Right atrium auricular region (tissue), 2 donors: Measurements from ENCODE around the gene KCNQ1. TPM values are rescaled to one million over a fixed set of nuclear protein-coding genes. Genes with fewer than 3 reads are reported as not detected.

Experiments
- DNase-seq: peaks from one replicate; pipeline ENCODE4 v3.0.0-alpha.2; 2019; ENCODE audit warnings: low spot score
- H3K27ac ChIP-seq, 2 donors: fragments of 200-600 bp; sonication (generic); 1 replicate in 1 of 2; 2 replicates in 1 of 2; pipeline ENCODE4 v1.5.1; 2016 to 2019
- H3K27me3 ChIP-seq, 2 donors: fragments of 200-600 bp; sonication (generic); one replicate each; pipeline versions ENCODE4 v1.5.1 to v1.6.0; 2017 to 2019
- H3K36me3 ChIP-seq: fragments of 200-600 bp; sonication (generic); one replicate; pipeline ENCODE4 v1.5.1; 2016
- H3K4me1 ChIP-seq, 2 donors: fragments of 200-600 bp; sonication (generic); one replicate each; pipeline versions ENCODE4 v1.5.1 to v1.6.0; 2017 to 2019
- H3K4me3 ChIP-seq, 2 donors: fragments of 200-600 bp; sonication (generic); 1 replicate in 1 of 2; 2 replicates in 1 of 2; pipeline ENCODE4 v1.5.1; 2017 to 2019; ENCODE audit warnings: mild to moderate bottlenecking in 1 of 2, moderate library complexity in 1 of 2
- H3K9me3 ChIP-seq, 2 donors: fragments of 200-600 bp; sonication (generic); one replicate each; pipeline ENCODE4 v1.5.1; 2019
- CTCF ChIP-seq, 2 donors: fragments of 200-600 bp; sonication (generic); IDR thresholded peaks; one replicate each; pipeline ENCODE4 v1.5.1; 2019; ENCODE audit warnings: antibody characterized with exemption in 2 of 2
- total RNA-seq, 2 donors: library from RNA; depleted of rRNA; stranded (reverse); fragments of >200 nt; gene quantifications; one replicate each; pipeline ENCODE4 v1.1.0, GENCODE V29; 2016

The KCNQ1 gene
- total RNA-seq, 2 donors from 2014 or later = 12.7 to 25.1 TPM

GRCh38 chr11:2521733-2522630 lies 77.2 kb downstream of the KCNQ1 start:
- Histone ChIP-seq H3K27me3 (no peaks in the 10 kb centered on the region), H3K27ac (no peak overlapping the region), H3K4me1 (peaks cover 0 to 28% of the 10 kb centered on the region in 2 donors), H3K4me3 (no peak overlapping the region), H3K36me3 (no peaks in the 10 kb centered on the region), H3K9me3 (no peaks in the 10 kb centered on the region)
- TF ChIP-seq CTCF (IDR thresholded peaks at IDR 0.05) = no peak
- no peak for DNase-seq

GRCh38 chr11:2522631-2523255 lies 77.9 kb downstream of the KCNQ1 start:
- no peak overlapping the region for H3K4me3 ChIP-seq
- peaks cover 0 to 31% of the 10 kb centered on the region in 2 donors for H3K4me1 ChIP-seq
- no peaks in the 10 kb centered on the region for H3K9me3 ChIP-seq
- H3K27ac ChIP-seq = no peak overlapping the region
- no peaks in the 10 kb centered on the region for H3K27me3 ChIP-seq
- H3K36me3 ChIP-seq = no peaks in the 10 kb centered on the region
- no peak for TF ChIP-seq CTCF (IDR thresholded peaks at IDR 0.05)
- peak; percentile 36 for DNase-seq

GRCh38 chr11:2523821-2524391 lies 79.1 kb downstream of the KCNQ1 start:
- peaks cover 0 to 31% of the 10 kb centered on the region in 2 donors for H3K4me1 ChIP-seq

GRCh38 chr11:2524446-2525165 lies 79.8 kb downstream of the KCNQ1 start:
- H3K27ac ChIP-seq = no peak overlapping the region
- no peaks in the 10 kb centered on the region for H3K36me3 ChIP-seq
- no peaks in the 10 kb centered on the region for H3K27me3 ChIP-seq
- no peak for DNase-seq
- no peak overlapping the region for H3K4me3 ChIP-seq
- H3K4me1 ChIP-seq = peaks cover 0 to 31% of the 10 kb centered on the region in 2 donors
- H3K9me3 ChIP-seq = no peaks in the 10 kb centered on the region
- TF ChIP-seq CTCF (IDR thresholded peaks at IDR 0.05) = no peak

More at GRCh38 chr11:2523821-2524391, 79.1 kb downstream of the KCNQ1 start:
- Histone ChIP-seq H3K27ac (no peak overlapping the region), H3K27me3 (no peaks in the 10 kb centered on the region), H3K36me3 (no peaks in the 10 kb centered on the region), H3K9me3 (no peaks in the 10 kb centered on the region), H3K4me3 (no peak overlapping the region)
- no peak for DNase-seq
- TF ChIP-seq CTCF (IDR thresholded peaks at IDR 0.05) = no peak

- H3K4me3 ChIP-seq = no peak overlapping the region
- DNase-seq = no peak
- no peak overlapping the region for H3K27ac ChIP-seq
- H3K36me3 ChIP-seq = no peaks in the 10 kb centered on the region
- TF ChIP-seq CTCF (IDR thresholded peaks at IDR 0.05) = no peak
- no peaks in the 10 kb centered on the region for H3K9me3 ChIP-seq
- H3K27me3 ChIP-seq = no peaks in the 10 kb centered on the region
- H3K4me1 ChIP-seq = peaks cover 0 to 31% of the 10 kb centered on the region in 2 donors
Measured at GRCh38 chr11:2525166-2525861, 80.5 kb downstream of the KCNQ1 start.
